Stimulated activated CD8-positive, alpha-beta memory T cell treated with anti-CD3 and anti-CD28 coated beads, Interleukin-7, amount 100 ng/mL, for 24 hours (primary cell): Measurements from ENCODE around the gene PBX3.
"Not testable (repeated sequence)": the region's sequence is repeated elsewhere in the genome, so short reads cannot be mapped to it uniquely, and the experiment has no call there.

ENCODE experiments used
- DNase-seq: peaks from one replicate; pipeline ENCODE4 v3.0.0-alpha.2; 2020; ENCODE audit warnings: low read depth

Gene PBX3

DNA sequence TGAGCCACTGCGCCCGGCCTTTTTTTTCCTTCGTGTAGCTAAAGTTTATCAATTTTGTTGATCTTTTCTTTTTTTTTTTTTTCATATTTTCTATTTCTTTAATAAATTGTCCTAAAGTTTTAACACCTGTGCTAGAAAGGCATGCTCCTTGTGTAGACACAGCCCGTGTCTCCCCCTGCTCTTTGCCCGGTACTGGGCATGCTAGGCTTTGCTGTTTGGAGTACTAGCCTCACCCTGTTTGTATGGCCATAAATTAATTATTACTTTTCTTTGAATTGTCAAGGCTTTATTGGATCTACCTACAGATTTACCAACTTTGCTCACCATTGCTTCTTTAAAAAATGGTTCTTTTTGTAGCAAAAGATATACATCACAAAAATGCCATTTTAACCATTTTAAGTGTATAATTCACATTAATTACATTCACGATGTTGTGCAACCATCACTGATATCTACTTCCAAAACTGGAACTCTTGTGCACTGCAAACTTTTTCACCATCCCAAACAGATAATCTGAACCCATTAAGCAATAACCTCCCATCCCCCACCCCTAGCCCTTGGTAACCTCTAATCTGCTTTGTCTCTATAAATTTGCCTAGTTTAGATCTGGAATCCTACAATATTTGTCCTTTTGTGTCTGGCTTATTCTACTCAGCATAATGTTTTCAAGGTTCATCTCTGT is 31.5 kb downstream of the PBX3 start:
- DNase-seq: not testable (repeated sequence)

DNA sequence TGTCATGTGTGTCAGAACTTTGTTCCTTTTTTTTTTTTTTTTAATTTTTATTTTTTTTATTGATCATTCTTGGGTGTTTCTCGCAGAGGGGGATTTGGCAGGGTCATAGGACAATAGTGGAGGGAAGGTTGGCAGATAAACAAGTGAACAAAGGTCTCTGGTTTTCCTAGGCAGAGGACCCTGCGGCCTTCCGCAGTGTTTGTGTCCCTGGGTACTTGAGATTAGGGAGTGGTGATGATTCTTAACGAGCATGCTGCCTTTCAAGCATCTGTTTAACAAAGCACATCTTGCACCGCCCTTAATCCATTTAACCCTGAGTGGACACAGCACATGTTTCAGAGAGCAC is 32.0 kb downstream of the PBX3 start:
- DNase-seq: not testable (repeated sequence)

DNA sequence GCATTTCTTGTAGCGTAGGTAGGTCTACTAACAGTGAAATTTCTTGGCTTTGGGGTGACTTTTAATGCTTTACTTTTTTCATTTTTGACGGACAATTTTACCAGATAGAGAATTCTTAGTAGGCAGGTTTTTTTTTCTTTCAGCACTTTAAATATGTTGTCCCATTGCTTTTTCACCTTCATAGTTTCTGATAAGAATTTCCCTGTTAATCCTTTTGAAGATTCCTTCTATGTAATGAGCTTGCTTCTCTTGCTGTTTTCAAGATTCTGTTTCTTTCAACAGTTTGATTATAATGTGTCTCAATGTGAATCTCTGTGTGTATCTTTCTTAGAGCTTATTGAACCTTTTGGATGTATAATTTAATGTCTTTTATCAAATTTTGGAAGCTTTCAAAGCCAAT is 35.5 kb downstream of the PBX3 start:
- DNase-seq: no peak

DNA sequence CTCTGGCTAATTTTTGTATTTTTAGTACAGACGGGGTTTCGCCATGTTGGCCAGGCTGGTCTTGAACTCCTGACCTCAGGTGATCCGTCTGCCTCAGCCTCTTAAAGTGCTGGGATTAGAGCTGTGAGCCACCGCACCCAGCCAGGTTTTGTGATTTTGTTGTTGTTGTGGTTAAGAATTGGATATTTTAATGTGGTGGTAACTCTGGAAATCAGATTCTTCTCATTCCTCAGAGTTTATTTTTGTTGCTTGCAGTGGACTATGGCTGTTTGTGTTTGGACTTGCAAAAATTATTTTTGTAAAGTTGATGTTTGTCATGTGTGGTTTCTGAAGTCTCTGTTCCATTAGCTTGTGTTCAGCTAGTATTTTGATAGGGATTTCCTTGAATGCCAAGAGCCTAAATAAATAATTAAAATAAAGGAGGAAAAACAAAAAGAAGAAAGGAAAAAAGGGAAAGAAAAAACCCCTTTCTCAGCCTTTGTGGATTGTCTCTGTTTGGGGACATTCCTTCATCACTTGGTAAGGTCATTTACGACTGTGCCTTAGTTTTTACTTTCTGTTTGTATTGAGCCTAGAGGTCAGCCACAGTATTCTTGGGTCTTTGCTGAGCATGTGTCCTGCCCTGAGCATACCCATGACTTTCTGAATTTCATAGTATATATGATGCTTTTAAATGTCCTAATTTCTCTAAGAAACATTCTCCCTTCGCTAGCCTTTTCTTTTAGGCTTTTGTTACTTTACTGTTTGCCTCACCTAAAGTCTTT is 37.3 kb downstream of the PBX3 start:
- DNase-seq: no peak

DNA sequence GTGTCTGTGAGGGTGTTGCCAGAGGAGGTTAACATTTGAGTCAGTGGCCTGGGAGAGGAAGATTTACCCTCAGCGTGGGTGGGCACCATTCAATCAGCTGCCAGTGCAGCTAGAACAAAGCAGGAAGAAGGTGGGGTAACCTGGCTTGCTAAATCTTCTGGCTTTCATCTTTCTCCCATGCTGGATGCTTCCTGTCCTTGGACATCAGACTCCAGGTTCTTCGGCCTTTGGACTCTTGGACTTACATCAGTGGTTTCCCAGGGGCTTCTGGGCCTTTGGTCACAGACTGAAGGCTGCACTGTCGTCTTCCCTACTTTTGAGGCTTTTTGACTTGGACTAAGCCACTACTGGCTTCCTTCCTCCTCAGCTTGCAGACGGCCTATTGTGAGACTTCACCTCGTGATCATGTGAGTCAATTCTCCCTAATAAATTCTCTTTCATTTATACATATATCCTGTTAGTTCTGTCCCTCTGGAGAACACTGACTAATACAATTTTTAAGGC is 38.1 kb downstream of the PBX3 start:
- no peak for DNase-seq

DNA sequence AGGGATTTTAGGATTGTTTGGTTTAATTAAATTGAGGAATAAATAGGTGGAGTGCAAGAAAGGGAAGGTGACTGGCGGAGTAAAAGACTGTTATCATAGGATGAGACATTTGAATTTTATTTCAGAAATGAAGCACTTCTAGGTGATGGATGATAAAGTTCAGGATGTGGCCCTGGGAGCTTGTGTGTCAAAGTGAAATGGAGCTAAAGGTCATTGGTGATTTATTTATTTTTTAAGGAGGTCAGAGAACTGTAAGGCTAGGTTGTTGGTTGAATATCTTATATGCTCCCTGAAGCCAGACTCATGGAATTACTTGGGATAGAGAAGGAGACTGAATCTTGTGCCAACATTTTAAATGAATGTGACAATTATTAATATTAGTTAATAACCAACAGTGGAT is 40.5 kb downstream of the PBX3 start:
- DNase-seq: no peak

DNA sequence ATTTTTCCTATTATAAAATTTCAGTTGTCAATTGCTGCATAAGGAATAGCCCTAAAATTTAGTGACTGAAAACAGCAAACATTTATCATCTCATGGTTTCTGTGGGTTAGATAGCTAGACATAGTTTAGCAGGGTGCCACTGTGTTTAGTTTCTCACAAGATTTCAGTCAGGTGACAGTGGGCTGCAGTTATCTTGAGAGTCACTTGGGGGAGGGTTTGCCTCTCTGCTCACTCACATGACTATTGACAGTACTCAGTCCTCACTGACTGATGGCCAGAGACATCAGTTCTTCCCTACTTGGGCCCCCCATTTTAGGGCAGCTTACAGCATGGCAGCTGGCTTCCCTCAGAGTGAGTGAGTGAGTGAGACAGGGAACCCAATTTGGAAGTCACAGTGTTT is 42.0 kb downstream of the PBX3 start:
- DNase-seq: no peak

DNA sequence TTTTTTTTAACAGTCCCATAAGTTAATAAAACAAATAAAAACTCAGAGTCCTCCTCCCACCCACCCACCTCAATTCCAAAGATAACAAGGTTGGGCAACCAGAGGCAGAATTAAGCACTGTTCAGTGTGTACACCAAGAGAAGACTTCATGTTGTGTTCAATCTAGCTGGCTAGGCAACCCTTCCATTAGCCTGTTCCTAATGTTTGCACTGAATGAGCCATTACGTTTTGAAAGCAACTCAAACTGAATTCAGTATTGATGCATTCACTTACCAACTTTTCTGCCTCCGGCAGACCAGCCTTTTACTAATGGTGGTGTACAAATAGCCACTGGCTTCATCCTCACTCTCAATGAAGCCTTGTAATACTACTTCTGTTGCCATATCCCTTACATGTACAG is 47.5 kb downstream of the PBX3 start:
- DNase-seq: no peak

DNA sequence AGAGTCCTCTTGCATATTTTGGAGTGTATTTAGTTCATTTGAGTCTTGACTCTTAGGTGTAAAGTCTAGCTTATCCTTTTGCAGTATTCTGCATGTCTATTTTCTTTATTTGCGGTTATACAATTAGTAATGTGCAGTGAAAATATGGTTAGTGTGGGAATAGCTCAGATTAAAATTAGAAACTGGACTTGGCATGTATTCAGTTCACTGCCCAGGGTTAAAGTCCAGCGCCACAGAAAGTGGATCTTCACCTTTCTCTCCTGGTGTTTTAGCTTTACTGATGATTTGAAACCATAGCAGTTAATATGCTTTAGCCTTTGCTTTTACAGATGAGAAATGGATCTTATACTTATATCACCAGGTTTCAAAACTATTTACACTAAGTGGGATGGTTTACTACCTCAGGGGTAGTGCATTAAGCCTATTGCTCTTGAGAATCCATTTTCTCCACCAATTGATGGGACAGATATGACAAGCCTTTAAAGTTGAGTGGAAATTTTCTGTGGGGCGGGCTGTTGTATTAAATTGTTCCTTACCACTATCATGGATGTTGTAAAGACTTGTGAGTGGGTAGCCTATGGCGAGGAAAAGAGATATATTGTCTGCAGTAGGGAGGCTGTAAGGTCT is 48.9 kb downstream of the PBX3 start:
- DNase-seq: no peak

DNA sequence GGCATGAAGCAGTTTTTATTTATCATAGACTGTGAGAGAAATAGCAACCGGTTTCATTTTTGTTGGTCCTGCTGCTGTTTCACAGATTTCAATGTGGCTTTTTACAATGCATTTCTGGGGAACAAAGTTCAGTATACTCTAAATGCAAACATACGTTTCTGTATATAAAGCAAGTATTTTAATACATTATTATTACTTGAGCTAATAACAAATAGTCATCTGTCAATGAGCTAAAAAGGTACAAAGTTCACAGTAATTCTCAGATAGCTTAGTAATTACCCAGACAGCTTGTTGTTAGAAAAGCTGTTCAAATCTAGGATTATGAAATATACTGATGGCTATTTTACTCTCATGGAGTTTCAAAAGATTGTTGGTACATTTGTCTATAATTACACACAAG is 50.8 kb downstream of the PBX3 start:
- DNase-seq: no peak

DNA sequence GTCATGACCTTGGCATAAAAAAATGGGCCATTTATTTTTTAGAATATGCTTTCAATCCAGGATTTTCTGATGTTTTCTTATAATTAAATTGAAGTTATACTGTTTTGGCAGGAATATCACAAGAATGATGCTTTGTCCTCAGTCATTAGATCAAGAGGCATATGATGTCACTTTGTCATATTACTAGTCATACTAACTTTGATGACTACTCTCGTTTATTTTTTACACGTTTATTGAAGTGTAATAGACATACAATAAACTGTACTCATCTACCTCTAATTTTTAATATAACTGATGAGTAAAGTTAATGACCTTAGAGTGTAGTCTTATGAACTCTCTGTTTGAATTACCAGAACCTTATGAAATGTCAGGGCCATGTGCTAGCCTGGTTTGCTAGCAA is 56.4 kb downstream of the PBX3 start:
- DNase-seq: no peak

DNA sequence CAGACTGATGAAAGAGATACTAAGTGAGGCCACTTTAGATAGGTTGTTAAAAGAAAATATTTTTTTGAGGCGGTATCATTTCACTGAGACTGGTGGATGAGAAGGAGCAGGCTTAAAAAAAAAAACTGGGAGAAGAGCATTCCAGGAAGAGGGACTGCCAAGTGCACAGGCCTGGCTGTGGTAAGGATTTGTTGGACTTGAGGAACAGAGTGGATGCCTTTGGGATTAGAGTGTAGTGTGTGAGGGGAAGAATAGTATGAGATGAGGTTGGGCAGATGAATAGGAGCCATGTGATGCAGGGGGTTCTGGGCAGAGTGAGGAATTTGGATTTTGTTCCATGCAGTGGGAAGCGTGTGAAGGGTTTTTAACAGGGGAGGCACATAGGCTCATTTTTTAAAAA is 57.9 kb downstream of the PBX3 start:
- DNase-seq: no peak

DNA sequence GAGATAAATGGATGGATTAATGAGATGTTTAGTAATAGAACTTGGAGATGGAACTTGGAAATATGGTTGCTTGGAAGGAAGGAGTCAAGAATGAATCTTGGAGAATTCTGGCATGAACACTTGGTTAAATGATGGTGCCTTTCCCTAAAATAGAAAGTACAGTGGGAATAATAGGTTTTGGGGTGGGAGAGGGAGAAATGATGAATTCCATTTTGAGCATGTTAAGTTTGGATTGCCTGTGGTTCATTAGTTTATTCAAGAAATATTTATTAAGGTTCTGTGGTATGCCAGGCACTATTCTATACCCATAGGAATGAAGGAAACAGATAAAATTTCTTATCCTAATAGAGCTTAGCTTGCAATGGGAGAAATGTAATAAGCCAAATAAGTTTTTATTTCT is 58.4 kb downstream of the PBX3 start:
- no peak for DNase-seq

DNA sequence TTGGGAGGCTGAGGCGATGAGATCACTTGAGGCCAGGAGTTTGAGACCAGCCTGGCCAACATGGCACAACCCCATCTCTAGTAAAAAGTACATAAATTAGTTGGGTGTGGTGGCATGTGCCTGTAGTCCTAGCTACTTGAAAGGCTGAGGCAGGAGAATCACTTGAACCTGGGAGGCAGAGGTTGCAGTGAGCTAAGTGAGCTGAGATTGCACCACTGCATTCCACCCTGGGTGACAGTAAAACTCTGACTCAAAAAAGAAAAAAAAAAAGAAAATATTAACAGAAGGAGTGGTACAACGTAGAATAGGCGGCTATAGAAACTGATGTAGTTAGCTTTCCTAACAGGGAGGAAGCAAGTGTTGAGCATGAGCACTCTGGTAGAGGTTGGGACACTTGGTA is 59.9 kb downstream of the PBX3 start:
- no peak for DNase-seq

DNA sequence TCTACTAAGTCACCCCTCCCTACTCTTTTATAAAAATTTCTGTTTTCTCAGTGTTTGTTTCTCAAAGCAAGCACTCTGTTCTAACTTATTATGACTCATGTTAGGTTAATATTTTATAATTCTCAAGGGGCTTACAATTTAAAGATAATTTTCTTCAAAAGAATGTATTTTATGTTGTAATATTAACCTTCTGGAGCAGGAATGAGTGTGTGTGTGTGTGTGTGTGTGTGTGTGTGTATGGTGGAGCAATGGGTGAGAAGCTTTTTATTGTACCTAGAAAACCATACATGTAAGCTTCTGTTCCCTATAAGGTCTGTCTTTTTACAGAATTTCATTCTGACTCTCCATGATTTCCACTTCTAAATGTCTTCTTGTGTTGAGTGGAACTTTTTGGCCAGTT is 63.0 kb downstream of the PBX3 start:
- DNase-seq: no peak

DNA sequence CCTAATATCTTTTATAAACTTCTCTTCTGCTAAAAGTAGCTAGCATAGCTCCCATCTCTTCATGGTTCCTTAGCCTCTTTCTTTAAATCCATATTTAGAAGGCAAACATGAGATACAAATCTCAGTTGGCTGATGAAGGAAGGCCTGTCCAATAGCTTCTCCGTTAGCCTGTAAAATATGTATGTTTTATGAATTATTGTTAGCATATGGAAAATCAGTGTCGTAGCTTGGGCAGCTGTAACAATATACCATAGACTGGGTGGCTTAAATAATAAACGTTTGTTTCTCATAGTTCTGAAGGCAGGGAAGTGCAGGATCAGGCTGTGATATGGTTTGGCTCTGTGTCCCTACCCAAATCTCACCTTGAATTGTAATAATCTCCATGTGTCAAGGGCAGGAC is 63.8 kb downstream of the PBX3 start:
- no peak for DNase-seq

DNA sequence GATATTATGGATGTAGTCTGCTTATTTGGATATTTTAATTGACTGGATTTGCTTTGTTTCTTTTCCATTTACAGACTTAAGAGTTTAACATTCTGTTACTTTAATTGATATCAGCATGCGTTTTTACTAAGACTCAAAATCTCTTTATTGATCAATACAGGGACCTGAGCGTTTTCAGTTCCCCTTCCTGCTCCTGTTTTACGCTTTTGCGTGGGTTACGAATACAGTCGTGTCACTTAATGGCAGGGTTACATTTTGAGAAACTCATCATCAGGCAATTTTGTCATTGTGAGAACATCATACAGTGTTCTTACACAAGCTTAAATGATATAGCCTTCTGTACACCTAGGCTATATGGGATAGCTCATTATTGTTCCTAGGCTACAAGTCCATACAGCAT is 65.2 kb downstream of the PBX3 start:
- DNase-seq: no peak

DNA sequence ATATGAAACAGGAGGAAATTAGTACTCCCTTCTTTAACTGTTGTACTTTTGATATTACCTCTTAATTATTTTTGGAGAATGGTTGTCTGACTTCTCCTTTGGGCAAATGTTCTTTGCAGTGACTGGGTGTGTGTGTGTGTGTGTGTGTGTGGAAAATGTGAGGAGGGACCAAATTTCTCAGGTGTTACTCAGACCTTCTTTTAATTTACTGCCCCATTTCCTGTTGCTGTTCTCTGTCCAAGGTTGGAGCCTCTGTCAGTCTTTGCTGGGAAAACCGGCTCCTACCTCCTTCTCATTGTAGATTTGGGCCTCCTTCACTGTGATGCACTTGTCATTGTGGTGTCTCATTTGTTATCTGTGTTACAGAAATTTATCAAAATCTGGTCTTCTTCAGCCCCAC is 68.4 kb downstream of the PBX3 start:
- no peak for DNase-seq

DNA sequence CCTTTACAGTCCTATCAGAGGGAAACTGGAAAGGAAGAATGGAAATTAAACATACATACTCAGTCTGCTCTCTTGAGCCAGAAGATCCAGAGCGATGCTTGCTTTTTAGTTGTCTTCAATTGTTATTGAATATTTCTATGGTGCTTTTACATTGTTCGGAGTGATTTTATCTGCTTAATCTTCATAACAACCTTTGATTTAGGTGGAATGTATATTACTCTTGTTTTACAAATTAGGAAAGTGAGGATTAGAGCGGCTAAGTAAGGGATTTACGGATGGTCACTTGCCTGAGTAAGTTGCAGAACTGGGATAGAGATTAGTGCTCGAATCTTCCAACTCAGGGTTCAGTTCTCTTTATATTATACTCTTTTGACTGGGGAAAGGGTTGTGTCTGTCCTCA is 69.1 kb downstream of the PBX3 start:
- DNase-seq: no peak

DNA sequence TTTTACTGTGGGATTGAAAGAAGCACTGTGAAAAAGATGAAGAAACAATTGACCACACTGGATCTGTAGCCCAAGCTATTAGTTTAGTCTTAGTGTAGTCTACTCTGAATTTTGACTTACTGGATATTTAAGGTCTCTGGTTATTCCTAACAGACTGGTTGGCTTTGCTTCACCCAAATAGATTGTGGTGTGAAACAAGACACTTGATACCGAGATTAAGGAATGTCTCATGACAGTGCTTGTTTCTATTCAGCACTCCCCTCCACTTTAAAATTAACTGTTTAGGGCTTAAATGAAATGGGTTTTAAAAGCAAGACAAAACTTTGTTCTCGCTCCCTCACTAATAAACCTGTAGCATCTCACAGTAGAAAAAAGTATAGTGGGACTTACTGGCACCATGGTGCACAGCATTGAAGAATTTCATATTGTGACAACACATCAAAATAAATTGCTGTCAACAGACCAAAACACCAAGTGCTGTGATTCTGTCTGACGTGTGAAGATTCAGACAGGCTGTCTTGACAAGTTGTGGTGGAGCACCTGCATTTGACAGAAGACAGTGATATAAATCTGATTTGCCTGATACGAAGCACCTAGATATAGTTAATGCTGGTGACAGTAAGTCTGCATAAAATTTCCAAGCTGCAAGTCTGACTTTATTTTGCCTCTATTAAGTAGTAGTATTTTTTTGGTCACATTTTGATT is 73.1 kb downstream of the PBX3 start:
- DNase-seq: no peak

DNA sequence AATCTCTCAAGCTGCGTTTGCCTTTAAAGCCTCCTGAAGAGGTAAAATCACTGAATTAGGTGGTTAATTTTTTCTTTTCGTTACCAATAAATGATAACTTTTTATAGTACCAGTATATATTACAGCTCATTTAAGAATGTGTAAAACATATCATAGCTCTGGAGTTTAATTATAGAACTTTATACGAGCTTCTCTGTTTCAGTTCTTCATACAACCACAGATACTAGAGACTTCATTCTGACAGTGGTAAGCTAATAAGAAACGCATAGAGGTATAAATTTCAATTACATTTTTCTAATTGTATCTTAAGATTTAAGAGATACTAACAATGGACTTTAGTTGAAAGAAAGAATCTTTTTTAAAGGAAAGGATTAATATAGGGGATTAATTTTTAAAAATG is 73.9 kb downstream of the PBX3 start:
- no peak for DNase-seq

DNA sequence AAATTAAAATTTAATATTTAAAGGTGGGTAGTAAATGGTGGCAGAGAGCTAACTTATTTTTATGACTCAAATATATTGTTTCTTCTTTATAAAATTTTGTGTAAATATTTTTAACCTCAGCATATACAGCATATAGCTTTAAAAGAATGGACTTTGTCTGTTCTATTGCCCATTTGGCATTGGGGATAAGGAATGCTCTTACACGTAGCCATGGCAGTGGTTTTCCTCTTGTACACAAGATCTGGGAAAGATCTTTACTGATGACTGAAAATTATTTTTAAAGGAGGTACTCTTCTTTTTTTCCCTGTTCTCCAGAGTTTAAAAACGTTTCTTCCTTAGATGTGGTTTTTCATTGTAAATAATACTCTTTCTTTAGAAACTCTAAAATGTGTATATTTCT is 75.0 kb downstream of the PBX3 start:
- DNase-seq: no peak

DNA sequence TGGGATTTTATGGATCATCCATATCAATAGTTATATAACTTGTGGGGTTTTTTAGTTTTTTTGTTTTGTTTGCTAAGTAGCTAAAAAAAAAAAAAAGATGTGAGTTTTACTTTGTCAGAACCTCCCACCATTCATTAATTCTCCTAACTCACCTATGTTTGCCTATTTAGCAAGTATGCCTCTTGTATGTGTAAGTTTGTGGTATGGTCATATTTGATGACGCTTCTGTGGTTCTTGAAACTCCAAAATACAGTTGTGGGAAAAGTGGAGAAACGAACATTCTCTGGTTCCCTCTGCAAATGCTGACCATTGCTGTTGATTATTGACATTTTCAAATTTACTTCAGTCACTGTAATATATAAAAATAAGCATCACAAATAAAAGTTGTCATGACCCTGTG is 75.7 kb downstream of the PBX3 start:
- DNase-seq: no peak
